ENCODE results near the gene RC3H2. TPM values are rescaled to one million over a fixed set of nuclear protein-coding genes. Genes with fewer than 3 reads are reported as not detected.

RC3H2 gene
- total and polyA plus RNA-seq, 2 of the 8 experiments (the other 6 are each of a cell fraction or from before 2014, with no cell fraction given): 11.2 to 38.4 TPM

DNA sequence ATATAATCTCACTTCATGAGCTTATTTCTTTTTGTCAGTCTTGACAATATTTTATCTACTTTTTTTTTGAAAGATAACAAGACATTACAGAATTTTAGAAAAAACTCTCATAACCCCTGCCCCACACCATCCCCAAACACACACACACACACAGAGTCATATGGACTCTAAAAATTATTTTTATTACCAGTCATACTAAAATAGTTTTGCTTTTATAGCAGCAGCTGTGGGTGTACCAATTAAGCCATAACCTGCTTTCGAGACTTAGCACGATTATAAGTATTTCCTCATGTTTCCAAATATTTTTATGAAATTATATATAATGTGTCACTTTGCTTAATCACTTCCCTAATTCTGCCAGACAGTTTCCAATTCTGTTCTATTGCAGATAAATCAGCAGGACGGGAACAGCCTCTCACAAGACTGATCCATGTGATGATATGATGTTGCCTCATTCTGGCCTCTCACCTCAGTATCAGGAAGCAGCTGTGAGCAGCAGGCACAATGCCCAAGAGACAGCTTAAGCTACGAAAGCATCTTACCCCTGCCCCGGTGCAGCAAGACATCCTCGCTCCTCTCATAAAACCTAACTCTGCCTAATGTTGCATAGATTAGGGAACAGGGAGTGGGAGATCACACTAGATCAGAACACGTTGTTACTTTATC, 83.7 kb downstream of the RC3H2 start:
- Histone ChIP-seq H3K4me2 (ENCODE audit: insufficient read depth in 1 of 2, low read depth in 2 of 2, low read length in 2 of 2) (no peak overlapping the region), H4K5ac (ENCODE audit: insufficient read length, low read depth, low read length) (no peak overlapping the region), H4K20me1 (replicated peaks in 1 of 2; ENCODE audit: control insufficient read depth in 1 of 2, insufficient read depth in 2 of 2, low read length in 2 of 2) (peaks cover 6 to 11% of the 10 kb centered on the region in 2 experiments), H2BK20ac (ENCODE audit: low read length) (no peak overlapping the region), H3K23me2 (ENCODE audit: low read depth, low read length) (no peaks in the 10 kb centered on the region), H2BK12ac (ENCODE audit: low read depth, low read length) (no peak overlapping the region), H2AFZ (ENCODE audit: low read length) (no peak overlapping the region), H3K79me1 (ENCODE audit: low read depth, low read length) (no peaks in the 10 kb centered on the region), H2AK5ac (ENCODE audit: low read depth, low read length) (no peak overlapping the region), H2BK15ac (ENCODE audit: low read length) (no peak overlapping the region), H3K27me3 (replicated peaks in 1 of 4; ENCODE audit: control insufficient read depth in 3 of 4, extremely low read depth in 1 of 4, insufficient read depth in 3 of 4, low read length in 3 of 4) (no peaks in the 10 kb centered on the region), H3K9me3 (ENCODE audit: insufficient read depth in 2 of 2, low read depth in 1 of 2, low read length in 1 of 2) (no peaks in the 10 kb centered on the region), H3K27ac (ENCODE audit: low read depth, low read length) (no peak overlapping the region), H3K36me3 (ENCODE audit: control insufficient read depth in 2 of 4, insufficient read depth in 4 of 4, low read length in 3 of 4) (peaks cover 10 to 62% (median 38%) of the 10 kb centered on the region in 4 experiments), H3K9ac (replicated peaks in 1 of 4; ENCODE audit: extremely low read depth in 1 of 4, low read depth in 3 of 4, low read length in 3 of 4) (no peak overlapping the region), H4K91ac (replicated peaks; ENCODE audit: insufficient read length, low read length) (no peak overlapping the region), H3K18ac (ENCODE audit: extremely low read depth, low read length) (no peak overlapping the region), H3K4ac (replicated peaks; ENCODE audit: insufficient read length, low read depth, low read length) (no peak overlapping the region), H3K23ac (ENCODE audit: insufficient read length) (no peak overlapping the region), H2BK5ac (ENCODE audit: low read depth, low read length) (no peak overlapping the region), H4K8ac (ENCODE audit: extremely low read depth, insufficient read depth, low read length) (no peak overlapping the region), H3K79me2 (ENCODE audit: control insufficient read depth in 1 of 2, insufficient read depth in 2 of 2, low read length in 2 of 2) (peaks cover 0 to 22% of the 10 kb centered on the region in 2 experiments; a peak in 2 of 4 replicates), H2BK120ac (replicated peaks; ENCODE audit: low read depth, low read length) (no peak overlapping the region), H3K4me1 (replicated peaks in 1 of 4; ENCODE audit: control insufficient read depth in 3 of 4, insufficient read depth in 4 of 4, low read length in 3 of 4) (no peaks in the 10 kb centered on the region), H3K4me3 (ENCODE audit: extremely low read depth in 1 of 4, insufficient read depth in 2 of 4, low read depth in 3 of 4, low read length in 4 of 4) (no peak overlapping the region), H3K56ac (replicated peaks; ENCODE audit: insufficient read length, low read depth, low read length) (no peak overlapping the region), H3K14ac (ENCODE audit: insufficient read length) (no peak overlapping the region)
- DNase-seq (ENCODE audit: low read depth in 1 of 2, low spot score in 2 of 2): no peak
- ChIA-PET POLR2A (ENCODE audit: partially characterized antibody) (no interaction called here), CTCF (ENCODE audit: partially characterized antibody) (interaction anchor here (1.1 kb wide), 1 partner anchor 11 kb away, joined by 5 read pairs; no protein-coding TSS in a partner anchor)
- FAIRE-seq: no peak
- no peak for TF ChIP-seq BACH1 (IDR thresholded peaks at IDR 0.05; ENCODE audit: low read length)
- TF ChIP-seq CEBPB (IDR thresholded peaks at IDR 0.05; ENCODE audit: low read depth, low read length): no peak
- TF ChIP-seq RBBP5 (IDR thresholded peaks at IDR 0.05; ENCODE audit: borderline replicate concordance, low read depth, low read length): no peak
- TF ChIP-seq, protein P1, sequence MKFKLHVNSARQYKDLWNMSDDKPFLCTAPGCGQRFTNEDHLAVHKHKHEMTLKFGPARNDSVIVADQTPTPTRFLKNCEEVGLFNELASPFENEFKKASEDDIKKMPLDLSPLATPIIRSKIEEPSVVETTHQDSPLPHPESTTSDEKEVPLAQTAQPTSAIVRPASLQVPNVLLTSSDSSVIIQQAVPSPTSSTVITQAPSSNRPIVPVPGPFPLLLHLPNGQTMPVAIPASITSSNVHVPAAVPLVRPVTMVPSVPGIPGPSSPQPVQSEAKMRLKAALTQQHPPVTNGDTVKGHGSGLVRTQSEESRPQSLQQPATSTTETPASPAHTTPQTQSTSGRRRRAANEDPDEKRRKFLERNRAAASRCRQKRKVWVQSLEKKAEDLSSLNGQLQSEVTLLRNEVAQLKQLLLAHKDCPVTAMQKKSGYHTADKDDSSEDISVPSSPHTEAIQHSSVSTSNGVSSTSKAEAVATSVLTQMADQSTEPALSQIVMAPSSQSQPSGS (IDR thresholded peaks at IDR 0.05; ENCODE audit: low read length): no peak
- TF ChIP-seq SP2 (IDR thresholded peaks at IDR 0.05; ENCODE audit: low read length): no peak
- no peak for TF ChIP-seq SIX5 (IDR thresholded peaks at IDR 0.05; ENCODE audit: low read depth, low read length)
- TF ChIP-seq, protein P2, sequence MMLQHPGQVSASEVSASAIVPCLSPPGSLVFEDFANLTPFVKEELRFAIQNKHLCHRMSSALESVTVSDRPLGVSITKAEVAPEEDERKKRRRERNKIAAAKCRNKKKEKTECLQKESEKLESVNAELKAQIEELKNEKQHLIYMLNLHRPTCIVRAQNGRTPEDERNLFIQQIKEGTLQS (IDR thresholded peaks at IDR 0.05; ENCODE audit: insufficient read depth, low read depth, low read length): no peak
- TF ChIP-seq SAP30 (IDR thresholded peaks at IDR 0.05; ENCODE audit: insufficient read depth, insufficient replicate concordance, low read length): no peak
- 95% methylated on average over 7 of the region's 7 CpGs; no CpG with 5 or more reads in 1 of the 2 experiments for WGBS, 2 experiments (ENCODE audit: extremely low coverage in 1 of 2, insufficient coverage in 1 of 2, insufficient read length in 1 of 2, insufficient replicate concordance in 2 of 2, low coverage in 1 of 2, low lambda C conversion rate in 2 of 2, missing lambda C conversion rate in 1 of 2)
